Sigmoid colon (tissue), 7 donors: ENCODE measurements around the gene MOB3A. TPM values are rescaled to one million over a fixed set of nuclear protein-coding genes. Genes with fewer than 3 reads are reported as not detected.
"Not testable (repeated sequence)": the region's sequence is repeated elsewhere in the genome, so short reads cannot be mapped to it uniquely, and the experiment has no call there.

Source experiments
- DNase-seq: peaks from one replicate; pipeline ENCODE4 v3.0.0-alpha.2; 2019
- H3K27ac ChIP-seq, 4 donors: fragments of 200-600 bp; sonication (generic); one replicate each; pipeline ENCODE4 v1.5.1; 2016 to 2019; ENCODE audit warnings: mild to moderate bottlenecking in 1 of 4
- H3K27me3 ChIP-seq, 3 donors: fragments of 200-600 bp; sonication (generic); one replicate each; pipeline ENCODE4 v1.5.1; 2019; ENCODE audit warnings: mild to moderate bottlenecking in 1 of 3
- H3K36me3 ChIP-seq, 4 donors: fragments of 200-600 bp; sonication (generic); one replicate each; pipeline ENCODE4 v1.5.1; 2016 to 2019
- H3K4me1 ChIP-seq, 4 donors: fragments of 200-600 bp; sonication (generic); one replicate each; pipeline ENCODE4 v1.5.1; 2017 to 2019
- H3K4me3 ChIP-seq, 4 donors: fragments of 200-600 bp; sonication (generic); one replicate each; pipeline ENCODE4 v1.5.1; 2017 to 2019; ENCODE audit warnings: mild to moderate bottlenecking in 2 of 4, moderate library complexity in 1 of 4
- H3K9me3 ChIP-seq, 4 donors: fragments of 200-600 bp in 3 of 4; sonication (generic) in 3 of 4; one replicate each; pipeline versions ENCODE4 v1.5.1 to v1.6.1; 2013 to 2019
- EP300 ChIP-seq, 4 donors: sonication (generic); formaldehyde crosslinking; IDR thresholded peaks; one replicate each; pipeline ENCODE4 v1.6.1; 2017; ENCODE audit warnings: antibody characterized with exemption in 4 of 4
- POLR2A ChIP-seq, 2 donors: fragments of 450-650 bp; IDR thresholded peaks; one replicate each; pipeline ENCODE4 v1.6.1; 2016; ENCODE audit warnings: antibody characterized with exemption in 2 of 2, mild to moderate bottlenecking in 2 of 2, moderate library complexity in 2 of 2
- POLR2AphosphoS5 ChIP-seq, 4 donors: sonication (generic); formaldehyde crosslinking; IDR thresholded peaks; one replicate each; pipeline ENCODE4 v1.6.1; 2017; ENCODE audit warnings: antibody characterized with exemption in 4 of 4
- WGBS, 2 donors: extraction: QIAGEN DNeasy Blood & Tissue Kit; methylation state at CpG; one replicate each; pipeline ENCODE4 v1.1.7; 2013; 5-methylcytosine and 5-hydroxymethylcytosine counted together
- intact Hi-C: fragments of 100-400 bp; cut with DNase I; formaldehyde crosslinking; loops from one replicate; pipeline ENCODE4 v1.15.1; 2023
- polyA plus RNA-seq, 3 donors: library from polyadenylated mRNA; stranded (reverse); fragments of 200-250 nt; gene quantifications; one replicate each; pipeline ENCODE4 v1.2.3, GENCODE V29; 2013
- total RNA-seq, 4 donors: library from RNA; depleted of rRNA; stranded (reverse); fragments of >200 nt; gene quantifications; one replicate each; pipeline ENCODE4 v1.1.0, GENCODE V29; 2016
- TF ChIP-seq, protein P1 (sequence below), 4 experiments: fragments of 450-650 bp in 3 of 4; fragments of 200-600 bp in 1 of 4; IDR thresholded peaks; one replicate each; pipeline ENCODE4 v1.5.1; 2016 to 2019; ENCODE audit warnings: antibody characterized with exemption in 4 of 4, mild to moderate bottlenecking in 3 of 4, moderate library complexity in 2 of 4
- donor health status: healthy with polysubstance abuse.
- donor health status: Bipolar disorder and iron deficiency.
- donor health status: healthy.

MOB3A gene
- total and polyA plus RNA-seq, 7 donors: 14.4 to 65.4 (median 28.6) TPM

DNA sequence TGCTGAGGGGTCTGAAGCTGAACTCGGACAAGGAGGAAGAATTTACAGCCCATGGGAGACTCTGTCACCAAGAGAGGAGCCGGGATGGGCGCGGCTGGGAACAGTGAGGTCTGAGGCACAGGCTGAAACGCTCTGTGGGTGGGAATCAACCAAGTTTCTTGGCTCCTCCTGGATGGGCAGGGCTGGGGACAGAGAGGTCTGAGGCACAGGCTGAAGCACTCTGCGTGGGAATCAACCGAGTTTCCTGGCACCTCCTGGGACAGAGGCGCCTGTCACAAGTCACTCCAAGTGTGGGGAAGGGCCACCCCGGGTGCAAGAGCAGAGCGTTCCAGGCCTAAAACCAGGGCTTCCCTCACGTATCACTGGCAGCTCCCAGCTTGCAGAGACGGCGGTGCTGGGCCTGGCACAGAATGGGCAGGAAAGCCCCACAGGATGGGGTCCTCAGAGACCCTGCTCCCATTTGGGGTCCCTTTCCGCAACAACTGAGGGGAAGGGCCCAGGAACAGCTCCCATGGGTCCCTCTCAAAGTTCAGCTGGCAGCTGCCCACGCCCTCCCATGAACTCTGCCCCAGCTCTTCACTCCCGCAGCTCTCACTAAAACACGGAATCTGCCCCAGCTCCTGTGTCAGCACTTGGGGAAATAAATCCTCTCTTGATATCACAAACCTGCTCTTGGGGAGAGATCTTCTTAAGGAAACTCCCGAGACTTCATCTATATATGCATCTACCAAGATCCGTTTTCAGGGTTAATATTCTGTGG is 36.8 kb upstream of the MOB3A start:
- WGBS, 2 donors: 75 to 91% methylated on average over 19 of the region's 19 CpGs
- intact Hi-C loops: no loop called here
- no peak overlapping the region for H3K4me3 ChIP-seq
- H3K4me1 ChIP-seq: no peaks in the 10 kb centered on the region
- TF ChIP-seq POLR2AphosphoS5 (IDR thresholded peaks at IDR 0.05): no peak
- TF ChIP-seq, protein P1, sequence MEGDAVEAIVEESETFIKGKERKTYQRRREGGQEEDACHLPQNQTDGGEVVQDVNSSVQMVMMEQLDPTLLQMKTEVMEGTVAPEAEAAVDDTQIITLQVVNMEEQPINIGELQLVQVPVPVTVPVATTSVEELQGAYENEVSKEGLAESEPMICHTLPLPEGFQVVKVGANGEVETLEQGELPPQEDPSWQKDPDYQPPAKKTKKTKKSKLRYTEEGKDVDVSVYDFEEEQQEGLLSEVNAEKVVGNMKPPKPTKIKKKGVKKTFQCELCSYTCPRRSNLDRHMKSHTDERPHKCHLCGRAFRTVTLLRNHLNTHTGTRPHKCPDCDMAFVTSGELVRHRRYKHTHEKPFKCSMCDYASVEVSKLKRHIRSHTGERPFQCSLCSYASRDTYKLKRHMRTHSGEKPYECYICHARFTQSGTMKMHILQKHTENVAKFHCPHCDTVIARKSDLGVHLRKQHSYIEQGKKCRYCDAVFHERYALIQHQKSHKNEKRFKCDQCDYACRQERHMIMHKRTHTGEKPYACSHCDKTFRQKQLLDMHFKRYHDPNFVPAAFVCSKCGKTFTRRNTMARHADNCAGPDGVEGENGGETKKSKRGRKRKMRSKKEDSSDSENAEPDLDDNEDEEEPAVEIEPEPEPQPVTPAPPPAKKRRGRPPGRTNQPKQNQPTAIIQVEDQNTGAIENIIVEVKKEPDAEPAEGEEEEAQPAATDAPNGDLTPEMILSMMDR (IDR thresholded peaks at IDR 0.05): no peak
- no peaks in the 10 kb centered on the region for H3K9me3 ChIP-seq
- H3K27me3 ChIP-seq: no peaks in the 10 kb centered on the region
- no peak for DNase-seq
- H3K36me3 ChIP-seq: peaks cover 27 to 79% (median 55%) of the 10 kb centered on the region in 4 donors
- H3K27ac ChIP-seq: no peak overlapping the region

DNA sequence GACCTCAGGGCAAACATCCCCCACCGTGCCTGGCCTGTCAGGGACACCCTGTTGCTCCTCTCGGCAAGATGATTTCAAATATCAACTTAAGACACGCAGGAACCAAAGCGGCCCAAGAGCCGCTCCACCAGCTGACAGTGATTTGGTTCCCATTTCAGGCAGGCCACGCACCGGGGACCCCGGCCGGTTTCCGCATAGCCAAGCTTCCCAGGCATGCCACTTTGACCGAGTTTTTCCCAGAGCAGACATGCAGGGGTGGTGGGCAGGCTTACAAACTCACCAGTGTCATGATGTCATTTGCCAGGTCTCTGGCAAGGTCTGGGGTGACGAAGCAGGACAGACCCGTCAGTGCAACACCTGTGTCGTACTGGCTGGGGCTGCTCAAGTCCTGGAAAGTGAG is 36.1 kb upstream of the MOB3A start:
- no peak for DNase-seq
- 97% methylated on average over 14 of the region's 14 CpGs for WGBS, 2 donors
- Histone ChIP-seq H3K4me1 (no peaks in the 10 kb centered on the region), H3K27me3 (no peaks in the 10 kb centered on the region), H3K27ac (no peak overlapping the region), H3K9me3 (no peaks in the 10 kb centered on the region), H3K36me3 (peaks cover 21 to 79% (median 53%) of the 10 kb centered on the region in 4 donors), H3K4me3 (no peak overlapping the region)
- intact Hi-C loops: no loop called here
- TF ChIP-seq EP300 (IDR thresholded peaks at IDR 0.05): no peak
- TF ChIP-seq POLR2A (IDR thresholded peaks at IDR 0.05): no peak
- TF ChIP-seq, protein P1 (IDR thresholded peaks at IDR 0.05): no peak
- TF ChIP-seq POLR2AphosphoS5 (IDR thresholded peaks at IDR 0.05): no peak

DNA sequence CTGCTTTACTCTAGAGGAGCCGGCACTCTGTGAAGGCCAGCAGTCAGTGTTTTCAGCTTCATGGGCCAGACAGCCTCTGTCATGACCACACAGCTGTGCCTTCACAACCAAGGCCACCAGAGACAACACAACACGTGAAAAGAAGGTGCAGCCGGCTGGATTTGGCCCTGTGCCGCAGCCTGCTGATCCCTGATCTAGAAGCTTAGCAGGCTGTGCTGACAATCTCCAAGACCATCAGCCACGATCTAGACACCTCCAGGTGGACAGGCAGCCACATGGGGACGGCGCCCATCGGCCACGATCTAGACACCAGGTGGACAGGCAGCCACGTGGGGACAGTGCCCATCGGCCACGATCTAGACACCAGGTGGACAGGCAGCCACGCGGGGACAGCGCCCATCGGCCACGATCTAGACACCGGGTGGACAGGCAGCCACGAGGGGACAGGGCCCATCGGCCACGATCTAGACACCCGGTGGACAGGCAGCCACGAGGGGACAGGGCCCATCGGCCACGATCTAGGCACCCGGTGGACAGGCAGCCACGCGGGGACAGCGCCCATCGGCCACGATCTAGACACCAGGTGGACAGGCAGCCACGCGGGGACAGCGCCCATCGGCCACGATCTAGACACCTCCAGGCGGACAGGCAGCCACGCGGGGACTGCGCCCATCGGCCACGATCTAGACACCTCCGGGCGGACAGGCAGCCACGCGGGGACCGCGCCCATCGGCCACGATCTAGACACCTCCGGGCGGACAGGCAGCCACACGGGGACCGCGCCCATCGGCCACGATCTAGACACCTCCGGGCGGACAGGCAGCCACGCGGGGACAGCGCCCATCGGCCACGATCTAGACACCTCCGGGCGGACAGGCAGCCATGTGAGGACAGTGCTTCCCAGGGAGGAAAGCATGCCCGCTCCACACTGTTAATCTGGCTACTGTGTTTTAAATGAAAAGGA is 35.2 kb upstream of the MOB3A start:
- intact Hi-C loops, DNase-seq, H3K27me3 ChIP-seq, H3K4me3 ChIP-seq, H3K9me3 ChIP-seq, H3K27ac ChIP-seq, H3K4me1 ChIP-seq: not testable (repeated sequence)
- peaks cover 13 to 79% (median 50%) of the 10 kb centered on the region in 4 donors for H3K36me3 ChIP-seq
- 90 to 93% methylated on average over 67 of the region's 67 CpGs for WGBS, 2 donors

GRCh38 chr19:2129892-2130770 is 34.0 kb upstream of the MOB3A start:
- Histone ChIP-seq H3K9me3 (no peaks in the 10 kb centered on the region), H3K27me3 (no peaks in the 10 kb centered on the region), H3K36me3 (peaks cover 13 to 85% (median 50%) of the 10 kb centered on the region in 4 donors), H3K27ac (no peak overlapping the region), H3K4me1 (no peaks in the 10 kb centered on the region), H3K4me3 (no peak overlapping the region)
- DNase-seq: no peak
- intact Hi-C loops: no loop called here
- WGBS, 2 donors: 97% methylated on average over 28 of the region's 28 CpGs
- TF ChIP-seq, protein P1 (IDR thresholded peaks at IDR 0.05): no peak
- TF ChIP-seq EP300 (IDR thresholded peaks at IDR 0.05) (no peak), POLR2A (IDR thresholded peaks at IDR 0.05) (no peak), POLR2AphosphoS5 (IDR thresholded peaks at IDR 0.05) (no peak)
